ENCODE data around the gene TUBB.
A peak's percentile ranks its signal among the peaks of the same experiment; 100 is the strongest.

DNA sequence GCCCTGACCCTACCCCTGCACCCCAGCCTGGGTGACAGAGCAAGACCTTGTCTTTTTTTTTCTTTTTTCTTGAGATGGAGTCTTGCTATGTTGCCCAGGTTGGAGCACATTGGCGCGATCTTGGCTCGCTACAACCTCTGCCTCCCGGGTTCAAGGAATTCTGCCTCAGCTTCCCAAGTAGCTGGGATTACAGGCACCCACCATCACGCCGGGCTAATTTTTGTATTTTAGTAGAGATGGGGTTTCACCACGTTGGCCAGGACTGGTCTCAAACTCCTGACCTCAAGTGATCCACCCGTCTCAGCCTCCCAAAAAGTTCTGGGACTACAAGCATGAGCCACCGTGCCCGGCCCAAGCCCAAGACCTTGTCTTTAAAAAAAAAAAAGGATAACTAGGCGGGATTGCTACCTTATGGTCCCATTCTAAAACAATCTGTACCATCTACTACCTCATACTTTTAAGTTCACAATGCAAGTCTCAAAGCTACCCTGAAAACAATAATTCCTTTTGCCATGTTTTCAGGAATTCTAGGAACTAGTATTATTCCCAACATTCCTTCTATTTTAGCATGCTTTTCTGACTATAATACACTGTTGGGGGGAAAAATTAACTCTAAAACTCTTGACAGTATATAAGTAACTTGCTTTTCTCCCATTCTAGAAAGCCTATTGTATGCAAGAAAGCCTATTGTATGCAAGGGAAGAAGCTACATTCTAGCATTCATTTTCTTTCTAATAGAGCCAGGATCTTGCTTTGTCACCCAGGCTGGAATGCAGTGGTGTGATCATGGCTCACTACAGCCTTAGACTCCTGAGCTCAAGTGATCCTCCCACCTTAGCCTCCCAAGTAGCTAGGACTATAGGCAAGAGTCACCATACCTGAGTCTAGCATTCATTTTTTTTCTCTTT is 6.6 kb downstream of the TUBB start:
- TF ChIP-seq, protein P1, sequence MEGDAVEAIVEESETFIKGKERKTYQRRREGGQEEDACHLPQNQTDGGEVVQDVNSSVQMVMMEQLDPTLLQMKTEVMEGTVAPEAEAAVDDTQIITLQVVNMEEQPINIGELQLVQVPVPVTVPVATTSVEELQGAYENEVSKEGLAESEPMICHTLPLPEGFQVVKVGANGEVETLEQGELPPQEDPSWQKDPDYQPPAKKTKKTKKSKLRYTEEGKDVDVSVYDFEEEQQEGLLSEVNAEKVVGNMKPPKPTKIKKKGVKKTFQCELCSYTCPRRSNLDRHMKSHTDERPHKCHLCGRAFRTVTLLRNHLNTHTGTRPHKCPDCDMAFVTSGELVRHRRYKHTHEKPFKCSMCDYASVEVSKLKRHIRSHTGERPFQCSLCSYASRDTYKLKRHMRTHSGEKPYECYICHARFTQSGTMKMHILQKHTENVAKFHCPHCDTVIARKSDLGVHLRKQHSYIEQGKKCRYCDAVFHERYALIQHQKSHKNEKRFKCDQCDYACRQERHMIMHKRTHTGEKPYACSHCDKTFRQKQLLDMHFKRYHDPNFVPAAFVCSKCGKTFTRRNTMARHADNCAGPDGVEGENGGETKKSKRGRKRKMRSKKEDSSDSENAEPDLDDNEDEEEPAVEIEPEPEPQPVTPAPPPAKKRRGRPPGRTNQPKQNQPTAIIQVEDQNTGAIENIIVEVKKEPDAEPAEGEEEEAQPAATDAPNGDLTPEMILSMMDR (IDR thresholded peaks at IDR 0.05): no peak
- TF ChIP-seq MXI1 (IDR thresholded peaks at IDR 0.05; ENCODE audit: low read depth, low read length) (no peak), POLR2AphosphoS5 (IDR thresholded peaks at IDR 0.05; ENCODE audit: low read depth, low read length) (peak; percentile 42; the same call in 1 of the 2 replicates), RAD21 (IDR thresholded peaks at IDR 0.05; ENCODE audit: low read length) (no peak), USF2 (IDR thresholded peaks at IDR 0.05; ENCODE audit: borderline replicate concordance, low read depth, low read length) (no peak), FOXJ3 (CRISPR knock-in tag; IDR thresholded peaks at IDR 0.05) (no peak), GABPA (IDR thresholded peaks at IDR 0.05; ENCODE audit: low read depth) (no peak)
